GM18867 (cell line): ENCODE measurements around the gene VSTM2L.

Source experiments
- ATAC-seq: cut with Tn5 transposase; IDR thresholded peaks from one replicate; pipeline ENCODE4 v1.9.1; 2021; ENCODE audit warnings: mild to moderate bottlenecking, moderate library complexity; ENCODE audit not compliant: unreplicated experiment

The VSTM2L gene

DNA sequence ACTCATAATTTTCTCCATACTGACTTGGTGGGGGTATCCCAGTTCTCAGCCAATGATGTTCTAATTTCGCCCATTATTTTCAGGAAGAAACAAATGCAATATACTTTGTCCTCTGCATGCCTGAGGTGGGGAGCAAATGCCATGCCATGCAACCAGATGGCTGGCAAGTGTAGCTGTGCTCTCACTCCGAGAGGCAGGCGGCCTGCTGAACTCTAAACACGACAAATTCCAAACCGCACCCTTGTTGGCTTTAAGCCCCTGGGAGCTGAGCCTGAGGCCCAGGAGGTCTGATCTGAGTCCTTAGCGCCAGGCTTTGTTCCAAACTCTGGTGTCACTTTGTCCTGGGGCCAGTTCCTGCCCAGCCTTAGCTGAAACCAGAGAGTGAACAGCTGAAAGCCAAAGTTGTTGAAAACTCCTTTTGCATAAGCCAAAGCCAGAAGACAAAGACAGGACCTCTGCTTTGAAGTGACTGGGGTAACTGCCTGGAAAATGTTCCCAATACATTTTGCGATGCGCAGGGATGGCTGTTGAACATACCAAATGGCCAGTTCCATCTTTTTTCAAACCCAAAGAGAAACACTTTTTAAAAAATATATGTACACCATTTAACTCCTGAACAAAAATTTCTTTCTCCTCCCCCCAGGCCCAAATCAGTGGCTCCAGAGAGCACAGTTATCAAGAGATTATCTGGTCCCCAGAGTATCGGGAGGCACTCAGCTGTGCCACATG is 84.1 kb downstream of the VSTM2L start:
- ATAC-seq: no peak

DNA sequence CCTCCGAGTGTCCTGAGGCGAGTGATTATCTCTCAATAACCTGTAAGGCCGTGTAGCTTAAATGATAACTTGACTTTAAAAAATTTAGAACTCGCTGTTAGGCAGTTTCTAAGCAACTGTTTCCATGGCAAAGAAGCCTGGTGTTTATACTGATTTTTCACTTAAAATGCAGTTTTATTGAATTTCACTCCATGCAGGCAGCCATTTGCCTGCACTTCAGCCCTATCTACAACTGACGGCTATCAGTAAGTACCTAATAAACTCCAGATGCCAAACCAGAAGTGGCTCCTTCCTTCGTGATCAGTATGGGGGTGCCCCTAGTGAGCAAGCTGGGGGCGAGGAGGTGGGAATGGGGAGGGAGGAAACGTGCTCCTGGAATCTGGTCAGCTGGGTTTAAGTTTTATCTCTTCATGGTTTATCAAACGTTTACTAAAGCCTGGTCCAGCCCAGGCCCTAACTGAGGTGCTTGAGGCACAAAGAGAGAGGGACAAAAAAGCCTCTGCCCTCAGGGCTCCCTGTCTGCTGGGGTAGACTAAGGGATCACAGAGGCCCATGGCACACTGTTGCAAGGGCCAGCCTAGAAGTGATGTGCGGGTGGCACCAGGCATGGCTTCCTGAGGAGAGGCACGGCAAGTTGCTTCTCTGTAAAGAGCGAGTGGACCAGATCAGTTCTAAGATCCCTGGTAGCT is 84.8 kb downstream of the VSTM2L start:
- ATAC-seq: no peak

DNA sequence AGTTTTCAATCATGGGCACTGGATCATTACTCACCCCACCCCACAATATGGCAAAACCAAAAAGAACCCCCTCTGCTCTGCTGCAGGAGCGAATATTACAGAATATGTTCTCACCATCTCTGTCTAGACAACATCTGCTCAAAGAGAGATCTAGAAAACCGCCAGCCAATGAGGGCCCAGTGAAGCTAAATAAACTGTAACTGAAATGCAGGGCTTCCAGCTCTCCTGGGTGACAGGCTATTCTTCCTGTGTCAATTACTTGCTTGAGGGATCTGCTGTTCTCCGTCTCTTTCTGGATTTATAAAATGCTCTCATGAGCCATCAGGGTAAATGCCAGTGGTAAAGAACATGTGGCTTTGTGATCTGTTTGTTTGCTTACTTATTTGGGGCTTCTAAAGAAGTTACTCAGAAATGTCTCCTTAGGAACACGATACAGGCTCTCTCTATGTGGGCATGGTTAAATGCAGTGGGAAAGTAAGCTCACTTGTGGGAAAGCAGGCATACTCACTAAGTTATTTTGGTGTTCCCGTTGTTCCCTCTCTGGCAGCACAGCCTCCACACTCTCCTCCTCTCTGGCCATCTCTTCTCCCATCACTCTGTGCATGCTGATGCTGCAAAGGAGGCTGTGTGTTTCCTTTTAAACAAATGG is 85.5 kb downstream of the VSTM2L start:
- ATAC-seq: no peak

DNA sequence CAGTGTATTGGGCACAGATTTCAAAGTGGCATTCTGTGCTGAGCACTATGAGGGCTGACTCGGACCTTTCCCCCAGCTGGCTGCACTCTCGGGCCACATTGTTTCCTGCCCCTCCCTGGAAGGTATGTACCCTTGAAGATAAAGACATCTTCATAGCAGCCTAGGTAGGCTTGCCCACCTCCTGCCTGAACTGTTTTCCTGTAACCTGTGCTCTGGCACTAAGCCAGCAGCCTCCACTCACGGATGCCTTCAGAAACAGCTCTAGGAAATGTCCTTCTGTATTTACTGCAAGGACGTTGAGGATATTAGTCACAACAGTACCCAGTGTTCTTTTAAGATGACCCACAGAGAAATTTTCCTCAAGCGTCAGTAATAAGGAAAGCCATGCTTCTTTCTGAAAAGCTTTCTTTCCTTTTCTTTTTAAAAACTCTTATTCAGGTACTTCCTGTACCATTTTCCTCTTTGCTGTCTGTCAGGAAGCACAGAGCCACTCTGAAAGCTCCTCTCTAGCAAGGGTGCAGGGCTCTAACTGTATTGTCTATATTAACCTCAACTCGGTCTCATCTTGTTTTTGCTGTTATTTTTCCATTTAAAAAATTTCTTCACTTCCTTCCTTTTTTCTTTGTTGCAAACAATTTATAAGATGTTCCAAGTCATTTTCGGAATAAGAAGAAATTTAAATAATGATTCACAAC is 86.8 kb downstream of the VSTM2L start:
- ATAC-seq: no peak

DNA sequence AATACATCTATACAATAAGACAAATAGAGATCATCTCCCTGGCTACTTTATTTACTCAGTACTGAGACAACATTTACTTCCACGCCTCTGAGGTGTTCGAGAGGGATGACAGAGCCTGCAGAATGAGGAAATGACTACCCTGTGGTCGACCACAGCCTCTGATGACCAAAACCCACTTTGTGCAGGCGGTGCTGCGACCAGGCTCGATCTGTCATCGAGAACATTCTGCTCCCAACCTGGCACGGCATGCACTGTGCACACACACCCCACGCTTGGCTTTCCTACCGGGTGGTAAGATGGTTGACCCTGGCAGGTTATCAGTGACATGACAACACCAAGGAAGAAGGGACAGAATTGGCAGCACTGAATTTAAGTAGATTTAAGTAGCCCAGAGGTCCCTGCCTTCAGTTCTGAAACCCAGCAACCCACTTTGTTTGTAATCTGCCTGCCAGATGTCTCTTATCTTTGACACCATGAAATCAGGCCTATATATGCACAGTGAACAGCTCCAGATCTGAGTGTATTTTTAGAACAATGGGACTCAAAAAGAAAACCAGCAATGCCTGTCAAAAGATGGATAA is 87.7 kb downstream of the VSTM2L start:
- ATAC-seq: peak; percentile 93

DNA sequence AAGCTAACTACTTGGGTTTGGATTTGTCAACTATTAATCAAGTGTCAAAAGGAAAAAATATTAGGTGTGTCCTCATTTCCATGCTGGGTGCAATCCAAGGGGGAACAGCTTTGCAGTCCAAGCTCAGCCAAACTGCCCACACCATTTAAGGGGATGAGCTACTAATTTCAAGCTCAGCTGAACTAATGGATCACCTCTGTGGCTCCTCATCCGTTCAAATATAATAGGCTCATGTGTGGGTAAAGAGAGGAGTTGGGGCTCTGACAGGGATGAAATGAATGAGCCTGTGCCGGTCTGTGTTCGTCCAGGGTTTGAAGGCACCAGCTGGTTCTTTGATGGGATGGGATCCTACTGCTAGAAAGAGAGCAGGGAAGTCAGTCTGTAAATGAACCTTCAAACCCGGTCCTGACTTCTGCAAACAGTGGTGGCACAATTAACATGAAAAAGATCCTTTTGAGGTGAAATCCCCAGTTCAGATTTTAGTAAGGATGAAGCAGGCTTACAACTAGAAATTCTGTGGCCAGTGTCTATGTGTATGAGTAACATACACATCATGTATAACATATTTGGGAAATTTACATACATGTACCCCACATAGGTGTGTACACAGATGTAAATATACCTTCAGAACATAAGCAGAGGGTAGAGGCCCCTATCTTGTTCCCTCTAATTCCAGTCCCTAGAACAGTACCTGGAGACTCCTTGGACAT is 88.4 kb downstream of the VSTM2L start:
- ATAC-seq: no peak

DNA sequence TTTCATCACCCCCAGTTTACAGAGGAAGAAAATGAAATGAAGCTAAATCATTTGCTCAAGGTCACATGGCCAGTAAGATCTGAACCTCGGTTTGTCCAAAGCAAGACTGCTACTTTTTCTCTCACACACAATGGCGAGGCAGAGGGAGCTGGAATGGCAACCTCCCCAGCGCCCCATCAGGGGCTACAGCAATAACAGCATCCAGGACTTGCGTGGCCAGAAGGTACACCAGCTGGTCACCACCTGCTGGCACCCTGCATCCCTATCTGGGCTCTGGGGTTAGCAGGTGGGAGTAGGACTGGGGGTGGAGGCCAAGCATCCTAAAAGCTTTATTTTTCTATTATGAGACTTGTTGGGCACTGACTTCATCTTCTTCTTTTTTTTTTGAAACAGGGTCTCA is 89.0 kb downstream of the VSTM2L start:
- no peak for ATAC-seq

DNA sequence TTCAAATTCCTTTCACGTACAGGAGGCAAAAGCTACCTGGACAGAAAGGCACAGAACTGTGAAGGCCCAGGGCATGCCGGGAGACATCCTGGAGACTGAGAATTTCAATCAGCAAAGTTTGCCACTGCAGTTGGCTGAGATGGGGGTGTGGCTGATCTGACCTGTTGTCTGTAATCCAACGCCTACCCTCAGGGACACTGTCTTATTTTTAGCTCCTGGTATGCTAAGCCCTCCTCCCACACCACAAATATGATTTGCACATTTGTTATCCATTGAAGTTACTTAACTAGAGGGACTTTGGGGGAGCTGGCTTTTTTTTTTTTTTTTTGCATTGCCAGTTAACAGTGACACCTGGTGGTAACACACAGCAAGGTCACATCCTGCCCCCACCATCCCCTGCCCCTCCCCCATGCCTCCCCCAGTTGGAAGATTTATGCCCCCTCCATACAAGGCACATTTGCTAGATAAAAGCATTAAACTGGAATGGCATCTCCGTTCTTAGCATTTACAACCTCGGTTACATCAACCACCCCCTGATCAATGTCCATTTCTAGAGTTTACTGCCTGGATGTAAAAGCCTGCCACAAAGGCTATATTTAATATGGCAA is 90.0 kb downstream of the VSTM2L start:
- no peak for ATAC-seq

DNA sequence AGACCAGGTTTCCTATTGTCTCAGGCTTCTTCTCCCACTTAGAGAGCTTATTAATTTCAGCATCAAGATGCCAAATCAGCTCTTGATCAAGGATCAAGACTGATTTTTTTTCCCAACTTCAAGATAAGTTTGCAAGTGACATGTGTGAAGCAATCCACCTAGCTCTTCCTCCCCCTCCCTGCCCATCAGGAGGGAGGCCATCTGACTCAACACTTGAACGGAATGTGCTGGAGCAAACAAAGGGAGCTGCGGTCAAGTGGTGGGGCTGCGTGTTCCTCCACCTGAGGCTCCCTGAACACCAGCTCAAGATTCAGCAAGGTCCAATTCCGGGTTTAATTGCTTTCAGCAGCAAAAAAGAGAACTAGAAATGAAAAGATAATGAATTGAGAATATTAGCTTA is 91.6 kb downstream of the VSTM2L start:
- ATAC-seq: no peak
